Measurements from ENCODE around the gene PNPLA3. TPM values are rescaled to one million over a fixed set of nuclear protein-coding genes. Genes with fewer than 3 reads are reported as not detected.

Gene PNPLA3
- polyA plus RNA-seq, 1 donor (not counting 4 experiments of a cell fraction or from before 2014, with no cell fraction given), result 12.0 TPM

DNA sequence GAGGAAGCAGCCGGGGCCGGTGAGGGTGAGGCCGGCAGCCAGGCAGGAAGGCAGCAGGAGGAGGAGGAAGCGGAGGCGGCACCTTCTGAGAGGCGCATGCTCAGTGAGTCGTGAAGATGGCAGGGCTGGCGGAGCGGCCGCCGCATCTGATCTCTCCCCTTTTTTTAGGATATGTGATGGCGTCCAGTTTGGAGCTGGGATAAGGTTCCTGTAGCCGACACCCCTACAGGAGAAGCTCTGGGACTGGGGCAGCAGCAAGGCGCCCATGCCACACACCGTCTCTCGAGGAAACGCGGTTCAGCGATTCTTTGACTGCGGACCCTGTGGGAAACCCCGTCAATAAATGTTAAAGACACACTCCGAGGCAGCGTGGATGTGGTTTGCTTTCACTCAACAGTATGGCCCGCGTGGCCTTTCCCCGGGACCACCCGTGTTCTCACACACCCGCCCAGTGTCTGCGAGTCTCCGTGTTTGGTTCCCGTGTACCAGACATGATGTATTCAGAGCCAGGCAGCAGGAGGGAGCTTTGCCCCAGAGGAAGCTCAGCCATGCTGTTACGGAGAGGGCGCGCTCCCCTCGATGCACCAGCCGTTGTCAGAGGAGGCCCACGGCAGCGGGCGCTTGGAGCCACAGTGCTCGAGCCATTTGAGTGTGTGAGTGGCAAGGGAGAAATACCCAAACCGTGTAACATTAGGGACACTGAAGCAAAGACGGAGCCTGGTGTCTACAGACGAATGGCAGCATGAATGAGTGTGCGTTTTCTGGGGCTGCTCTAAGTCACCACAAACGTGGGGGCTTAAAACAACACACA is 72.8 kb downstream of the PNPLA3 start:
- no peaks in the 10 kb centered on the region for H3K9me3 ChIP-seq (ENCODE audit: control insufficient read depth, low read depth, low read length)

DNA sequence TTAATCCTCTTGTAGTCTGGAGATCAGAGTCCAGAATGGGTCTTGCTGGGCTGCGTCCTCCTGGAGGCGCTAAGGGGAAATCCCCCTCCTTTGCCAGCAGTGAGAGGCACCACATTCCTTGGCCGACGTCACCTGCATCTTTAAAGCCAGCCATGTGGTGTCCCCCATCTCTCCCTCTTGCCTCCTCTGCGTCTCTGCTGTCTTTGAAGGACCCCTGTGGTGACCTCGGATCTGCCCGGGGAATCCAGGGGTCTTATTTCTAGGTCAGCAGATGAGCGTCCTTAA is 73.3 kb downstream of the PNPLA3 start:
- FAIRE-seq (no peak), DNase-seq (ENCODE audit: low read depth, low spot score) (no peak)
- H4K20me1 ChIP-seq (ENCODE audit: control insufficient read depth, extremely low read depth, insufficient read depth, low read length), result peaks cover 2% of the 10 kb centered on the region
- H3K4me1 ChIP-seq (ENCODE audit: control insufficient read depth, extremely low read depth, insufficient read depth, low read length), result no peaks in the 10 kb centered on the region
- no peak overlapping the region for H3K4me2 ChIP-seq (ENCODE audit: control insufficient read depth, extremely low read depth, insufficient read depth, low read depth, low read length)
- no peak overlapping the region for H3K27ac ChIP-seq (ENCODE audit: control insufficient read depth, insufficient read depth, low read length)
- H3K9ac ChIP-seq (ENCODE audit: control insufficient read depth, extremely low read depth, insufficient read depth, low read length), result no peak overlapping the region
- H3K36me3 ChIP-seq (ENCODE audit: control insufficient read depth in 2 of 2, extremely low read depth in 1 of 2, insufficient read depth in 2 of 2, low read length in 2 of 2), result peaks cover 23 to 34% of the 10 kb centered on the region in 2 experiments
- H3K4me3 ChIP-seq (ENCODE audit: control insufficient read depth in 2 of 3, extremely low read depth in 1 of 3, insufficient read depth in 2 of 3, low read depth in 1 of 3, low read length in 3 of 3), result no peak overlapping the region
- H3K27me3 ChIP-seq (ENCODE audit: control insufficient read depth, extremely low read depth, insufficient read depth, low read length), result no peaks in the 10 kb centered on the region
- TF ChIP-seq EZH2 (IDR thresholded peaks at IDR 0.05; ENCODE audit: low read length), result no peak
- TF ChIP-seq, protein P1, sequence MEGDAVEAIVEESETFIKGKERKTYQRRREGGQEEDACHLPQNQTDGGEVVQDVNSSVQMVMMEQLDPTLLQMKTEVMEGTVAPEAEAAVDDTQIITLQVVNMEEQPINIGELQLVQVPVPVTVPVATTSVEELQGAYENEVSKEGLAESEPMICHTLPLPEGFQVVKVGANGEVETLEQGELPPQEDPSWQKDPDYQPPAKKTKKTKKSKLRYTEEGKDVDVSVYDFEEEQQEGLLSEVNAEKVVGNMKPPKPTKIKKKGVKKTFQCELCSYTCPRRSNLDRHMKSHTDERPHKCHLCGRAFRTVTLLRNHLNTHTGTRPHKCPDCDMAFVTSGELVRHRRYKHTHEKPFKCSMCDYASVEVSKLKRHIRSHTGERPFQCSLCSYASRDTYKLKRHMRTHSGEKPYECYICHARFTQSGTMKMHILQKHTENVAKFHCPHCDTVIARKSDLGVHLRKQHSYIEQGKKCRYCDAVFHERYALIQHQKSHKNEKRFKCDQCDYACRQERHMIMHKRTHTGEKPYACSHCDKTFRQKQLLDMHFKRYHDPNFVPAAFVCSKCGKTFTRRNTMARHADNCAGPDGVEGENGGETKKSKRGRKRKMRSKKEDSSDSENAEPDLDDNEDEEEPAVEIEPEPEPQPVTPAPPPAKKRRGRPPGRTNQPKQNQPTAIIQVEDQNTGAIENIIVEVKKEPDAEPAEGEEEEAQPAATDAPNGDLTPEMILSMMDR (optimal IDR thresholded peaks at IDR 0.05 in 1 of 3, IDR thresholded peaks at IDR 0.05 in 1 of 3, conservative IDR thresholded peaks at IDR 0.05 in 1 of 3; ENCODE audit: extremely low read depth in 1 of 3, insufficient read depth in 2 of 3, low read length in 3 of 3), result no peak
- H3K9me3 ChIP-seq (ENCODE audit: control insufficient read depth, low read depth, low read length), result no peaks in the 10 kb centered on the region
- dilution Hi-C loops (cut with MboI; ENCODE audit: extremely low pct_ligation_motif_present, low sequenced_read_pairs), result no loop called here
- H2AFZ ChIP-seq (ENCODE audit: control insufficient read depth, low read length), result no peak overlapping the region
- no peaks in the 10 kb centered on the region for H3K9me1 ChIP-seq (ENCODE audit: control insufficient read depth, extremely low read depth, insufficient read depth, low read length)
- no peaks in the 10 kb centered on the region for H3K79me2 ChIP-seq (ENCODE audit: control insufficient read depth, insufficient read depth, low read length)

More for the DNA sequence above, 72.8 kb downstream of the PNPLA3 start:
- Histone ChIP-seq H3K4me3 (ENCODE audit: control insufficient read depth in 2 of 3, extremely low read depth in 1 of 3, insufficient read depth in 2 of 3, low read depth in 1 of 3, low read length in 3 of 3) (no peak overlapping the region), H3K79me2 (ENCODE audit: control insufficient read depth, insufficient read depth, low read length) (no peaks in the 10 kb centered on the region), H3K36me3 (ENCODE audit: control insufficient read depth in 2 of 2, extremely low read depth in 1 of 2, insufficient read depth in 2 of 2, low read length in 2 of 2) (peaks cover 24 to 34% of the 10 kb centered on the region in 2 experiments), H3K9me1 (ENCODE audit: control insufficient read depth, extremely low read depth, insufficient read depth, low read length) (no peaks in the 10 kb centered on the region), H3K4me1 (ENCODE audit: control insufficient read depth, extremely low read depth, insufficient read depth, low read length) (no peaks in the 10 kb centered on the region), H2AFZ (ENCODE audit: control insufficient read depth, low read length) (no peak overlapping the region), H4K20me1 (ENCODE audit: control insufficient read depth, extremely low read depth, insufficient read depth, low read length) (no peaks in the 10 kb centered on the region), H3K9ac (ENCODE audit: control insufficient read depth, extremely low read depth, insufficient read depth, low read length) (no peak overlapping the region), H3K27ac (ENCODE audit: control insufficient read depth, insufficient read depth, low read length) (no peak overlapping the region), H3K27me3 (ENCODE audit: control insufficient read depth, extremely low read depth, insufficient read depth, low read length) (no peaks in the 10 kb centered on the region), H3K4me2 (ENCODE audit: control insufficient read depth, extremely low read depth, insufficient read depth, low read depth, low read length) (no peak overlapping the region)
- dilution Hi-C loops (cut with MboI; ENCODE audit: extremely low pct_ligation_motif_present, low sequenced_read_pairs), result no loop called here
- DNase-seq (ENCODE audit: low read depth, low spot score) (no peak), FAIRE-seq (no peak)
- TF ChIP-seq, protein P1 (optimal IDR thresholded peaks at IDR 0.05 in 1 of 3, IDR thresholded peaks at IDR 0.05 in 1 of 3, conservative IDR thresholded peaks at IDR 0.05 in 1 of 3; ENCODE audit: extremely low read depth in 1 of 3, insufficient read depth in 2 of 3, low read length in 3 of 3), result no peak
- no peak for TF ChIP-seq EZH2 (IDR thresholded peaks at IDR 0.05; ENCODE audit: low read length)

Other genes with a start within 250 kb of the PNPLA3 start
- gene EFCAB6, start 111.5 kb upstream of the PNPLA3 start, polyA plus RNA-seq, result 0.18 to 0.31 TPM (median 0.27 TPM) in 3 replicates
- gene SULT4A1, start 61.3 kb upstream of the PNPLA3 start, polyA plus RNA-seq, result 0.26 to 1.0 TPM (median 0.33 TPM) in 3 replicates
- not detected in 3 replicates for gene PNPLA5, start 31.8 kb upstream of the PNPLA3 start, polyA plus RNA-seq
- gene SAMM50, start 31.6 kb downstream of the PNPLA3 start, polyA plus RNA-seq, result 44.0 to 54.6 TPM (median 50.0 TPM) in 3 replicates
- gene PARVB, start 100.5 kb downstream of the PNPLA3 start, polyA plus RNA-seq, result 10.5 to 13.9 TPM (median 13.7 TPM) in 3 replicates

Measured in keratinocyte (primary cell).